Body of pancreas (tissue), 4 donors: ENCODE results near the gene AGPS. TPM values are rescaled to one million over a fixed set of nuclear protein-coding genes. Genes with fewer than 3 reads are reported as not detected.
"Not testable (repeated sequence)": the region's sequence is repeated elsewhere in the genome, so short reads cannot be mapped to it uniquely, and the experiment has no call there.

Source experiments
- ATAC-seq: fragments of 150-250 bp; one replicate; pipeline ENCODE4 v1.9.1; 2016
- DNase-seq, 4 donors: peaks; one replicate each; pipeline ENCODE4 v3.0.0-alpha.2; 2019
- H3K27ac ChIP-seq, 4 donors: fragments of 200-600 bp; sonication (generic); 1 replicate in 3 of 4; 2 replicates in 1 of 4; pipeline versions ENCODE4 v1.5.1 to v1.6.1; 2016 to 2019; ENCODE audit warnings: mild to moderate bottlenecking in 1 of 4, mixed read lengths in 1 of 4, moderate library complexity in 1 of 4
- H3K27me3 ChIP-seq, 2 donors: fragments of 200-600 bp; sonication (generic); one replicate each; pipeline ENCODE4 v1.6.0; 2016; ENCODE audit warnings: mild to moderate bottlenecking in 1 of 2
- H3K36me3 ChIP-seq, 2 donors: fragments of 200-600 bp; sonication (generic); replicated peaks in 1 of 2; 2 replicates each; pipeline ENCODE4 v1.5.1; 2016; ENCODE audit warnings: low read depth in 2 of 2; ENCODE audit not compliant: insufficient read depth in 1 of 2
- H3K4me1 ChIP-seq: fragments of 200-600 bp; sonication (generic); one replicate; pipeline ENCODE4 v1.6.0; 2016
- H3K4me3 ChIP-seq, 2 donors: fragments of 200-600 bp; sonication (generic); 1 replicate in 1 of 2; 2 replicates in 1 of 2; pipeline ENCODE4 v1.5.1; 2016 to 2019
- H3K9me3 ChIP-seq, 3 donors: fragments of 200-600 bp; sonication (generic); 1 replicate in 2 of 3; 2 replicates in 1 of 3; pipeline ENCODE4 v1.5.1; 2016
- CTCF ChIP-seq, 7 experiments: fragments of 450-650 bp in 4 of 7; fragments of 200-600 bp in 3 of 7; sonication (generic) in 3 of 7; IDR thresholded peaks; one replicate each; pipeline ENCODE4 v1.5.1; 2016 to 2019; ENCODE audit warnings: antibody characterized with exemption in 7 of 7
- POLR2A ChIP-seq, 3 donors: fragments of 450-650 bp; IDR thresholded peaks; one replicate each; pipeline ENCODE4 v1.6.1; 2016; ENCODE audit warnings: antibody characterized with exemption in 3 of 3, mild to moderate bottlenecking in 2 of 3
- WGBS, 2 donors: methylation state at CpG; one replicate each; pipeline ENCODE4 v1.1.5; 2017; 5-methylcytosine and 5-hydroxymethylcytosine counted together
- intact Hi-C: fragments of 100-400 bp; cut with DNase I; formaldehyde crosslinking; loops from one replicate; pipeline ENCODE4 v1.15.1; 2023
- total RNA-seq, 2 donors: library from RNA; depleted of rRNA; stranded (reverse); fragments of >200 nt; gene quantifications; one replicate each; pipeline ENCODE4 v1.1.0, GENCODE V29; 2016

The AGPS gene
- total RNA-seq, 2 donors from 2014 or later: 18.4 to 57.7 TPM

GRCh38 chr2:177403838-177404237 is 11.3 kb downstream of the AGPS start:
- DNase-seq (no peak), ATAC-seq (no peak)
- WGBS, 2 donors: 75 to 80% methylated on average over 6 of the region's 6 CpGs
- intact Hi-C loops: no loop called here
- TF ChIP-seq POLR2A (IDR thresholded peaks at IDR 0.05) (no peak), CTCF (IDR thresholded peaks at IDR 0.05) (no peak)
- Histone ChIP-seq H3K36me3 (no peaks in the 10 kb centered on the region), H3K27me3 (no peaks in the 10 kb centered on the region), H3K4me3 (no peak overlapping the region), H3K27ac (no peak overlapping the region), H3K4me1 (peaks cover 46% of the 10 kb centered on the region), H3K9me3 (no peaks in the 10 kb centered on the region)

GRCh38 chr2:177404243-177404642 is 11.7 kb downstream of the AGPS start:
- Histone ChIP-seq H3K4me1 (peaks cover 42% of the 10 kb centered on the region), H3K4me3 (no peak overlapping the region), H3K9me3 (no peaks in the 10 kb centered on the region), H3K27ac (no peak overlapping the region), H3K36me3 (no peaks in the 10 kb centered on the region), H3K27me3 (no peaks in the 10 kb centered on the region)
- WGBS, 2 donors: 54 to 72% methylated on average over 3 of the region's 3 CpGs
- no peak for TF ChIP-seq CTCF (IDR thresholded peaks at IDR 0.05)
- no peak for TF ChIP-seq POLR2A (IDR thresholded peaks at IDR 0.05)
- ATAC-seq: no peak
- no peak for DNase-seq
- intact Hi-C loops: no loop called here

GRCh38 chr2:177405029-177405692 is 12.6 kb downstream of the AGPS start:
- intact Hi-C loops: no loop called here
- Histone ChIP-seq H3K36me3 (no peaks in the 10 kb centered on the region), H3K27ac (peak overlapping the region in 2 of 4 donors; percentile 5 to 7), H3K4me3 (no peak overlapping the region), H3K9me3 (no peaks in the 10 kb centered on the region), H3K27me3 (no peaks in the 10 kb centered on the region), H3K4me1 (peaks cover 37% of the 10 kb centered on the region)
- DNase-seq (no peak), ATAC-seq (peak; percentile 9)
- WGBS, 2 donors: 13 to 21% methylated on average over 2 of the region's 2 CpGs
- TF ChIP-seq CTCF (IDR thresholded peaks at IDR 0.05): no peak
- TF ChIP-seq POLR2A (IDR thresholded peaks at IDR 0.05): no peak

- Histone ChIP-seq H3K4me1 (peaks cover 28% of the 10 kb centered on the region), H3K36me3 (no peaks in the 10 kb centered on the region), H3K27me3 (no peaks in the 10 kb centered on the region), H3K4me3 (no peak overlapping the region), H3K9me3 (no peaks in the 10 kb centered on the region), H3K27ac (no peak overlapping the region)
- 96 to 100% methylated on average over 1 of the region's 1 CpG for WGBS, 2 donors
- intact Hi-C loops: no loop called here
- DNase-seq (no peak), ATAC-seq (no peak)
- TF ChIP-seq CTCF (IDR thresholded peaks at IDR 0.05) (no peak), POLR2A (IDR thresholded peaks at IDR 0.05) (no peak)
Observed at GRCh38 chr2:177406182-177406581, 13.6 kb downstream of the AGPS start.

GRCh38 chr2:177407031-177407430 is 14.5 kb downstream of the AGPS start:
- peaks cover 28% of the 10 kb centered on the region for H3K4me1 ChIP-seq
- intact Hi-C loops: no loop called here
- no peak for ATAC-seq

GRCh38 chr2:177410629-177411028 is 18.1 kb downstream of the AGPS start:
- not testable (repeated sequence) for H3K4me3 ChIP-seq, DNase-seq, H3K36me3 ChIP-seq, H3K27me3 ChIP-seq, ATAC-seq, H3K27ac ChIP-seq, H3K9me3 ChIP-seq
- 89 to 97% methylated on average over 6 to 8 of the region's 8 CpGs for WGBS, 2 donors
- peaks cover 14% of the 10 kb centered on the region for H3K4me1 ChIP-seq
- intact Hi-C loops: loop anchor here (10.0 kb wide), 1 partner anchor 76 kb away; no protein-coding TSS in a partner anchor

More at GRCh38 chr2:177407031-177407430, 14.5 kb downstream of the AGPS start:
- Histone ChIP-seq H3K4me3 (no peak overlapping the region), H3K27me3 (no peaks in the 10 kb centered on the region), H3K9me3 (no peaks in the 10 kb centered on the region), H3K36me3 (no peaks in the 10 kb centered on the region), H3K27ac (no peak overlapping the region)
- 89 to 93% methylated on average over 2 of the region's 2 CpGs for WGBS, 2 donors
- no peak for DNase-seq
- TF ChIP-seq CTCF (IDR thresholded peaks at IDR 0.05) (no peak), POLR2A (IDR thresholded peaks at IDR 0.05) (no peak)
